NK-92 (cell line): ENCODE measurements around the gene ELOVL1.
"Not testable (repeated sequence)": the region's sequence is repeated elsewhere in the genome, so short reads cannot be mapped to it uniquely, and the experiment has no call there.

Experiments
- DNase-seq: peaks from one replicate; lab custom pipeline; 2025; ENCODE audit not compliant: unreplicated experiment; lab: John Stamatoyannopoulos, UW

ELOVL1 gene

DNA sequence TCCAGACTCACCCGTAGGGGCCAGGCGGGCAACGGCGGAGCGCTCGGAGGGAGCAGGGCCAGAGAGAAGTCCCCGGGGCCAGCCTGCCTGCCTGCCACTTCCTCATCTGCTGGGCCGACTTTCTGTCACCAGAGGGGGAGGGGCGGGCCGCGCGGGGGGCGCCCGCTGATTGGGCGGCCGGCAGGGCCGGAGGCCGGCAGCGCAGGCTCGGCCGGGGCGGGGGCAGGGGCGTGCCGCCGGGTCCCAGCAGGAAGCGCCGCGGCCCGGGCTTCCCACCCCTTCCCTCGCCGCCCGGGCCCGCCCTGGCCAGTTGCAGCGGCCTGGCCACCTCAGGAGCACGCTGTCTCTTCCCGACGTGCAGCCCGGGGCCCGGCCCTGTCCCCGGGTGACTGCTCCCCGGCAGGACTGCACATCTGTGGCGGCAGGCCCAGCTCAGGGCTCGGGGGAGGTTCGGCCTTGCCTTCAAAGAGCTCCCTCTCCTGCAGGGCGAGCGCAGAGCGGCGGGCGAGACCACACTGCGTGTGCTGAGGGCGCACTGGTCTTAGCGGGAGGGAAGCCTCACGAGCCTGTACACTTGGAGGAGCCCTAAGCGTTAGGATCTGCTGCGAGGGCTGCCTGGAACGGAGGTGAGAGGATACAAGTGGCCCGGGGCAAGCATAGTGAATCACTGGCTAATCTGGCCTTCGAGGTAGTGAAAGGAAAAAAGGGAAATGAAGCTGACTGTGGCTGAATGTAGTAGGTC lies at the start of gene ELOVL1:
Gene ELOVL1, minus strand, starts transcription at position 108 of the 742 bp plus-strand sequence. CDS start 2,402 bp downstream, outside the sequence.
- DNase-seq = peak; percentile 11

DNA sequence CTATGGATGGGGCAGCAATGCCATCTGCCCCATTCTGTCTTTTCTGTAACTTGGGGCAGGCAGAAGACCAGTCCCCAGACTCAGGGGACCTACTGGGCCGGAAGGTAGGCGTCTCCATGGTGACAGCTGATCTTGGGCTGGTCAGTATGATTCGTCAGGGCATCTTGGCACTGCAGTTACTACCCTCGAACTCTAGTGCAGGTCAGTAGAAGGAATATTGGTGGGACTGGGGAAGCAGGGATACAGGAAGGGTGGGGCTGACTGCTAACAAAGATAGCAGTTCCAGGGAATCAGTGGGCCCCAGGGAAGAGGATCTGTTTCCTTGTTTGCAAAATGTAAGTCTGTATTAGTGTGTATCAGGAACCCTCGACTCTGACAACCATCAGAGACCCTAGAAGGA lies 48.1 kb upstream of the ELOVL1 start:
- no peak for DNase-seq

DNA sequence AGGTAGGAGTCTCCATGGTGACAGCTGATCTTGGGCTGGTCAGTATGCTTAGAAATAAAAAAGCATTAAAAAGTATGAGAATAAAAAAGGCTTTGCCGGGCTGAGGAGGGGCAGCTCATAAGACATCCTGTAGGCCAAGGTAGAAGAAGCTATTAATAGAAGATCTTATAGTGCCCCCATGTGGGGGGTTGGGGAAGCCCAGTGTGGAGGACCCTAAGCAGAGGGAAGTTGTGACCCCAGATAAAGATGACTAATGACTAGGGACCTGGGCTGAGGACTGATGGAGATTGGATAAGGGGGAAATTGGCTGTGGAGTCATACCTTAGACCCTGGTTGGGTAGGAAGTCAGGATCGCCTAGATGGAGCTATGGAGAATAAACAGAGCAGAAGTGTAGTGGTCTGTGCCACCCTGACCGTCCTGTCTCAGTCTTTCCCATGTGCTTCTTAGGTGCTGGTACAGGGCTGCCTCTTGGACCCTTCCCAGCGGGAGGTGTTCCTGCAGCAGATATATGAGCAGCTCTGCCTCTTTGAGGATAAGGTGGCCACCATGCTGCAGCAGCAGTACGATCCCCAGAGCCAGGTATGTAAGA lies 46.9 kb upstream of the ELOVL1 start:
- DNase-seq = no peak

- not testable (repeated sequence) for DNase-seq
Observed at GRCh38 chr1:43413426-43413825, 45.6 kb upstream of the ELOVL1 start.

GRCh38 chr1:43410571-43410970 lies 42.8 kb upstream of the ELOVL1 start:
- DNase-seq = no peak

DNA sequence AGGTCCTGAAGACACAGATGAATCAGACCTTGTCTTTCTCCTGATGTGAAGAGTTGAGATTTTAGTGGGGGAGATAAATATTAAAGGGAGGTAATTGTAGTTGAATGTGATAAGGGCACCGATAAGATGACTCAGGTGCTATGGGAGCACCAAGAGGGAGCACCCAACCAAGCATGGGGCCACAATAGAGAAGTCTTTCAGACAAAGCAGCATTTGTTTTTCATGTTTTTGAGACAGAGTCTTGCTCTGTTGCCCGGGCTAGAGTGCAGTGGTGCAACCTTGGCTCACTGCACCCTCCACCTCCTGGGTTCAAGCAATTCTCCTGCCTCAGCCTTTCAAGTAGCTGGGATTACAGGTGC lies 38.0 kb upstream of the ELOVL1 start:
- no peak for DNase-seq

DNA sequence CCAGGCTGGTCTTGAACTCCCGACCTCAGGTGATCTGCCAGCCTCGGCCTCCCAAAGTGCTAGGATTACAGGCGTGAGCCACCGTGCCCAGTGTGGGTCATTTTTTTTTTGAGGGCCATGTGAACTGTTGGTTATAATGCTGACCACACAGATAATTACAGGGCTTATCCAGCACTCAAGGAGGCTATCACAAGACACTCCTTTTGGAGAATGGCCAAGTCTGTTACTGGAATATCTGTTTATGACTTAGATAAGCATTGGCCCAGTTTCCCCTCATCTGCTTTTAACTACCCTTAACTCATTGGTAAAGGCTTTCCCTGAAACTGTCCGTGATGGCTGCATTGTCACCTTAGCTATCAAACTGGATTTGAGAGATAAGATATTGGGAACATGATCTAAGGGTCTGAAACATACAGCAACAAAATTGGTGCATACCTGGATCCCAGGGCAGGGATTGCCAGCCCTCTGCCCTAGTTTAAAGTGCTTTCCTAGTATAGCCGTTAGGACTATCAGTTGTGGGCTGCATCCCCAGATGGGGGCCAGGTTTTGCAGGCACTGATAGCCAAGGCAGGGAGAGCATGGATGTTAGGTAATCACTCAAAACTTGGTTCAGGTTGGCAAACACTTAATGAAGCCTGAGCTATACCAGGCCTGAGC lies 37.5 kb upstream of the ELOVL1 start:
- no peak for DNase-seq

DNA sequence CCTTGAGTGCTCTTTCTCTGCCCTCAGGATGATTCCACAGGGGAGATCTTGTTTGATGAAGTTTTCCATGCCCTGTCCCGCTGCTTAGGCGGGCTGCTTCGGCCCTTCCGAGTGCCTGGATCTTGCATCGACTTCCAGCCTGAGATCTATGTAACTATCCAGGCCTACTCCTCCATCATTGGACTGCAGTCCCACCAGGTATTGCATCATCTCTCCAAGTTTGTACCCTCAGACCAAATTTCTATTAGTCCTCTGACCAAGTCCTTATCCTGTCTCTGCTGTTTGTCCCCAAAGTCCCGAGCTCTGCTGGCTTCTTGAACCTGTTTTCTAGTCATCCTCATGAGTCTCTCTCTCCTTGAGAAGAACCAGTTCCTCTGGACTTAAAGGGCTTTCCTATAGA lies 36.5 kb upstream of the ELOVL1 start:
- no peak for DNase-seq

GRCh38 chr1:43402089-43402865 lies 34.5 kb upstream of the ELOVL1 start:
- DNase-seq = no peak

DNA sequence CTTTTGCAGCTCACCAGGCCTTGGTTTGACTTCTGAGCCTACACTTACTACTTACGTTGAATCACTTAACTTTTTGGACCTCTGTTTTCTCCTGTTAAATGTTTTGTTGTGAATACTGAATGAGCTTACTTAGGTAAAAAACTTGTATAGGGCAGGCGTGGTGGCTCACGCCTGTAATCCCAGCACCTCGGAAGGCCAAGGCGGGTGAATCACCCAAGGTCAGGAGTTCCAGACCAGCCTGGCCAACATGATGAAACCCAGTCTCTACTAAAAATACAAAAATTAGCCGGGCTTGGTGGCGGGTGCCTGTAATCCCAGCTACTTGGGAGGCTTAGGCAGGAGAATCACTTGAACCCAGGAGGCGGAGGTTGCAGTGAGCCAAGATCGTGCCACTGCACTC lies 32.6 kb upstream of the ELOVL1 start:
- not testable (repeated sequence) for DNase-seq

GRCh38 chr1:43398227-43398626 lies 30.4 kb upstream of the ELOVL1 start:
- no peak for DNase-seq

- no peak for DNase-seq
Observed at GRCh38 chr1:43396059-43396458, 28.2 kb upstream of the ELOVL1 start.

GRCh38 chr1:43395523-43395922 lies 27.7 kb upstream of the ELOVL1 start:
- no peak for DNase-seq

GRCh38 chr1:43392702-43393101 lies 24.9 kb upstream of the ELOVL1 start:
- no peak for DNase-seq

DNA sequence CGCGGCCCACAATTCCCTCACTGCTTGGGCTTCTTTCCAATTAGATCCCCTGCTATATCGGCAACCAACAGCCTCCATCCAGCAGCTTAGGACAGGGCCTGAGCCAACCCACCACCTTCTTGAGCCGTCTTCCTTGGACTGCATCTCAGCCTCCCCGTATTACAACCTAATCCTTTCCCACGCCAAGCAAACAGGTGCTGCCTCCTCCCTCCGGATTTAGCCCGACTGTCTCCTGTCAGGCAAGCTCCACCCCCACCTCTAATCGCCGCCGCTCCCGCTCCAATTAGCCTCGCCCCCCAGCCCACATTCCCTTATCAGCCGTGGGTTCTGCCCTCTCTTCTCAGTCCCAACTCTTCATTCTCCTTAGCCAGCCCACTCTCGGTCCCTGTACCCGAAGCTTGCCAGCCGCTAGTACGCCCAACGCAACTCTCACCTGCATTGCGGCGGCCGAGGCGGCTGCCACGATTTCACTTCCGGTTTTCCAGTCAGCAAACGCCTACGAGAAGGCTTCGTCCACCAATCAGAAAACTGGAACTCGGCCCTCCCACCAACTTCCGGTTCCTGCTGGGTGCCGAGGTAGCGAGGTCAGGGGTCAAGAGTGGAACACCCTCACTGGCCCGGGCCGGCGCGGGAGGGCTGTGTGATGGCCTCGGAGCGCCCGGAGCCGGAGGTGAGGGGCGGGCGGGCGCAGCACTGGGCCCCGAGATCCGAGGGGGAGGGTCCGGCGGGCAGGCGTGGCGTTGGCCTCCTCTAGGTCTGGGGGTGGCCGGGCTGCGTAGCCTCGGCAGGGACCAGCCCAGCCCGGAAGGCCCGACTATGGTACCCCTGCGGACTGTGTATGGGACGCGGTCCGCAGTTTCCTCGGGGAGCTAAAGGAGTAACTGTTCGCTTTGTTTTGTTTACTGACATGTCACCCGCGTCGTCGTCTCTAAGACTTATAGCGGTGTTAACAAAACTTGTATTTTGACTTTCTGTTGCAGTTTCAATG lies 21.8 kb upstream of the ELOVL1 start, which contains the start of the genes MED8 and SZT2:
Gene MED8, minus strand, starts transcription at position 475 of the 988 bp plus-strand sequence. Its CDS starts 36 bp downstream, at position 439.
Gene SZT2, plus strand, starts transcription at position 574 of the 988 bp plus-strand sequence. Its CDS starts 70 bp downstream, at position 644.
- DNase-seq = peak; percentile 63

DNA sequence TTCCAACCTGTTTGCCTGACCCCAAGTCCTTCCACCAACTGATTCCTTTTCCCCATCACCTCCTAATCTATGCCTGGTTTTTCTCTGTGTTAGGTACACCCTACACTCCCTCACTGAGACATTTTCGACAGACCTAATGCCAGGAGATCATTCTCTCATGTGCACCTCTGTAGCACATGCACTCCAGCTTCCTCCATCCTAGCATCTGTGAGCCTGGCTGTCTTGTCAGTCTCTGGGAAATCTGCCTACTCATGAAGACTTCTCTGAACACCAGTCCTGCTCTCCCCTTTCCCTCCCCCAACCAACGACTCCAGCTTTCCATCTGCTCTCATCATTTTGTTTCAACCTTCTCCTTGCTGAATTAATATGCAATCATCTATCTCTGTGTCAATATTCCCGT lies 20.8 kb upstream of the ELOVL1 start:
- DNase-seq = no peak

GRCh38 chr1:43387976-43388599 lies 20.3 kb upstream of the ELOVL1 start:
- no peak for DNase-seq

DNA sequence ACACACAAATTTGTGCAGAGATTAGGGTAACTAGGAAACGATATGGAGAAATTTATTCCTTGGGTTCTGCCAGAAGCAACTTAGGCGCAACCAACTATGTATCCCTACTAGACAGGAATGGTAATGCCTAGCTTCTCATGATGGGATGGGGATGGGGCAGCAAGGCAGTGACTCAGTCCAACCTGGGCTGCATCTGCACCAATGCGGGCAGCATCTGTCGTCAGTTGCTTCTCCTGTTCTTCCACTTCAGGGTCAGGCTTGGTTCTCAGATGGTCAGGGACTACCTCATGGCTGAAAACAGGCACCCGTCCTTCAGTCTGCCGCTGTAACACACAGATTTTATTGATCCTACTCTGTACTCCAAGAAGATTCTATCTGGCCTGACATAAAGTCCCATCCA lies 18.9 kb upstream of the ELOVL1 start:
- no peak for DNase-seq

DNA sequence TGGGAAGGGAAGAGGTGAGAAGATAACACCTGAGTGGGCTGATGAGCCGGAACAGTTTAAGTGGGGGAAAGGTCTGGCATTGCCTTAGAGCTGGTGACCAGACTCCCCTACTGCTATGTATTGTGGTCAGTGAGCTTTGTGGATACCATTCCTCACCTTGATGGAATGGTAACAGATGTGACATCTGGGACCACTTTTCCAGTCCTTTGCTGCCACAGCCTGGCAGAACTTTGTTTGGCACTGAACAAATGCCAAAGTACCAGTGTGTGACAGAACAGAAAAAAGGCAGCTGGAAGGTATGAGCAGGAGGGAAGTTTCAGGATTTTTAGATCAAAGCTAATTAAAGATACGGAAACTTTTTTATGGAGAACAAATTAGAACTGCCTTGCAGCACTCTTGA lies 15.6 kb upstream of the ELOVL1 start:
- no peak for DNase-seq
